ENCODE results near the gene TUBB3.
"Not testable (repeated sequence)": the region's sequence is repeated elsewhere in the genome, so short reads cannot be mapped to it uniquely, and the experiment has no call there.

Gene TUBB3

DNA sequence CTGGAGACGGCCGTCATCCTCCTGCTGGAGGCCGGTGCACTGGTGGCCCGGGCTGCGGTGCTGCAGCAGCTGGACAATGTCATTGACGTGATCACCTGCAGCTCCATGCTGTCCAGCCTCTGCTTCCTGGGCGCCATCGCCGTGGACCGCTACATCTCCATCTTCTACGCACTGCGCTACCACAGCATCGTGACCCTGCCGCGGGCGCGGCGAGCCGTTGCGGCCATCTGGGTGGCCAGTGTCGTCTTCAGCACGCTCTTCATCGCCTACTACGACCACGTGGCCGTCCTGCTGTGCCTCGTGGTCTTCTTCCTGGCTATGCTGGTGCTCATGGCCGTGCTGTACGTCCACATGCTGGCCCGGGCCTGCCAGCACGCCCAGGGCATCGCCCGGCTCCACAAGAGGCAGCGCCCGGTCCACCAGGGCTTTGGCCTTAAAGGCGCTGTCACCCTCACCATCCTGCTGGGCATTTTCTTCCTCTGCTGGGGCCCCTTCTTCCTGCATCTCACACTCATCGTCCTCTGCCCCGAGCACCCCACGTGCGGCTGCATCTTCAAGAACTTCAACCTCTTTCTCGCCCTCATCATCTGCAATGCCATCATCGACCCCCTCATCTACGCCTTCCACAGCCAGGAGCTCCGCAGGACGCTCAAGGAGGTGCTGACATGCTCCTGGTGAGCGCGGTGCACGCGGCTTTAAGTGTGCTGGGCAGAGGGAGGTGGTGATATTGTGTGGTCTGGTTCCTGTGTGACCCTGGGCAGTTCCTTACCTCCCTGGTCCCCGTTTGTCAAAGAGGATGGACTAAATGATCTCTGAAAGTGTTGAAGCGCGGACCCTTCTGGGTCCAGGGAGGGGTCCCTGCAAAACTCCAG, 3.4 kb upstream of the TUBB3 start:
- DNase-seq = no peak

DNA sequence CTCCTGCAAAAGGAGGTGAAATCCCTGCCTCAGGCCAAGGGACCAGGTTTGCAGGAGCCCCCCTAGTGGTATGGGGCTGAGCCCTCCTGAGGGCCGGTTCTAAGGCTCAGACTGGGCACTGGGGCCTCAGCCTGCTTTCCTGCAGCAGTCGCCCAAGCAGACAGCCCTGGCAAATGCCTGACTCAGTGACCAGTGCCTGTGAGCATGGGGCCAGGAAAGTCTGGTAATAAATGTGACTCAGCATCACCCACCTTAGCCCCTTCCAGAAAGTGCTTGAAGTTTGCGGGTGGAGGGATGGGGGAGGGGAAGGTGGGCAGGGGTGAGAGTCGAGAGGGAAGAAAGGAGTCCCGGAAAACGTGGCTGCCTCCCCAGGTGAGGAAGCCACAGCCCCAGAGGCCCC, 2.4 kb upstream of the TUBB3 start:
- DNase-seq = no peak

DNA sequence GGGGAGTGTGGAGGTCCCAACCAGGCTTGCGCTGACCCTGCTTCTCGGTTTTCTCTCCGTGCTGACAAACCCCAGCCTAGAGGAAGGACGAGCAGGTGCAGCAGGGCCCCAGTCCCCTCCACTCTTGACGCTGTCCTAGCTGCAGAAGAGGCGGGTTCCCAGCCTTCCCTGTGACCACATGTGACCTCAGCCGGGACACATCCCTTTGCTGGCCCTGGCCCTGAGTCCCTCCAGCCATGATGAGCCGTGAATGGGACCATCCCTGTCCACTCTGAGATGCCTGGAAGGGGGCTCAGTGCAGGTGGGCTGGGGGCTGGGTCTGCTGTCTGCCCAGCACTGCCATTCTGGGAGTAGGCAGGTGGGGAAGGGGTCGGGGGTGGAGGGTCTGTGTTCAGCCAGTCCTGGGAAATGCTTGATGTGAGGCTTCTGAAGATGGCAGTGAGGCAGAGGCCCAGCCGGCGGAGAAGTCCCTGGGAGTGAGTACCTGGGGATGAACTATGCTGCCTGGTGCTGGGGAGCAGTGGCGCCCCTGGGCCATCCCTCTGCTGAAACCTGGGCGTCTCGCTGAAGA, 1.9 kb upstream of the TUBB3 start:
- no peak for DNase-seq

DNA sequence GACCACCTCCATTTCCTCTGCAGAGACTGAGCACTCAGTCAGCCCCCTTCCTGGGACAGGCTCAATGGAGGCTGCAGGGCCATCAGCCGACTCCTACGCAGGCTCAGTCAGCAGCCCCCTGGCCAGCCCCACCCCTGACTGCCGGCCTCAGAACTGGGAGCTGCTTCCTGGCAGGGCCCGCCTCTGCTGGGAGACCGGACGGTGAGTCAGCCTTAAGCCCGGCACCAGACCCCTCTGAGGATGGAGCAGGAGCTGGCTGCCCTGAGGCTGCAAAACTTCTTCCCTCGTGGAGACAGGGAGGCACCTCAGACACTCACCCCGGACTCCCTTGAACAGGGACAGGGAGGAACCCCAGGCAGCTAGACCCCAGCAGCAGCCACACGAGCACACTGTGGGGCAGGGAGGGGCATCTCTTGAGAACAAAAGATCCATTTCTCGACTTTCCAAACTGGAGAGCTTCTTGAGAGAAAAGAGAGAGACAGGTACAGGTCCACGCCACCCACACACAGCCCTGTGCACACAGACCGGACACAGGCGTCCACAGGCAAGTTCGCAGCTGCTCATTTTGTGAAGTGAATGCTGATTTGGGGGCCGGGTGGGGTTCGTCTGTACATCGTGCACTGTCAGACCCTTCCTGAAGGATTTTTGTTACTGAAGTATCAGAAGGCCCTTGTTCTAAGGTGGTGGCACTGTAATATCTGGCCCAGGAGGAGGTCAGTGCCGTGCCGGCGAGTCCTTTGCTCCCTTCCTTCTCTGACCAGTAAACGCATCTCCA, 1.3 kb upstream of the TUBB3 start:
- no peak for DNase-seq

DNA sequence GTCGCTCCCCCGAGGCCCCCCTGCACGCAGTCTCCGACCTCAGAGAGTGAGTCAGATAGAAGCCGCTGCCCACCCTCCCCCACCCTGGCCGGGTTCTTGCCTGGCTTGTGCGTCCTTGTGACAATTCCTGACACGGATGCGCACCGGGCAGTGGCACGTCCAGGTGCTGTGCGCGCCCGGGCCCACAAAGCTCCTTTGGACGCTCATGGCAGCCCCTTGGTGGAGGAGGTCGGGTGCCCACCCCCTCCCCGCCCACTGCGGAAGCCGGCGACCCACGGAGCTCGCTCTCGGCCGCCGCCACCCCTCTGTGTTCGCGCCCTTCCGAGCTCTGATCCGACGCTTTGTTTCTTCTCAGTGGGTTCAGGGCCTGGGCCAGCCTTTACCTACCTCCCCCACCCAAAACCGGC, 662 bp upstream of the TUBB3 start:
- no peak for DNase-seq

DNA sequence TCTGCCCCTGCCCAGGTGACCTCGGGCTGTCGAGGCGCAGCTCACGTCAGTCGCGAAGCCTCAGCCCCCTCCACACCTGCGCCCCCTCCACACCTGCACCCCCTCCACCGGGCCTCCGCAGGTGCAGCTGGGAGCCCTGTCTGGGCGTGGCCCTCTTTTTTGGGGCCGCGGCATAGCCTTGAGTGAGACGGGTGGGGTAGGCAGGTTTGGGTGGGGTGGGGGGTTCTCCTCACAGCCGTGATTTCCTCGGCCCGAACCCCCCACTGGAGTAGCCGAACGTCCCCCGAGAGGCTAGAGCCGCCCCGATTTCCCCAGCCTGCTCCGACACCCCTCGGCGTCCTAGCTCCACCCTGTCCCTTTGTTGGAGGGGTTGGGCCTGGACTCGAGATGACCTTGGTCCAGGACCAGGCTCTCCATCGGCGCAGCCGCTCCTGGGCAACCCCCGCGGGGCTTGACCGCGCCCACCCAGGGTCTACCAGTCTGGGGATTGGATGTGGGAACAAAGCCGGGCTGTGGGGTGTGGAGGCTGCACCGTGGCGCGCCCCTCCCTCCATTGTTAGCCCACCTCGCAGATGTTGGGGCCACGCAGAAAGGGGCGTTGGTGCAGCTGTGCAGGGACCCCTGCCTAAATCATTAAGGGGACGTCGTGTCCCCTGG, 626 bp downstream of the TUBB3 start:
- DNase-seq = no peak

DNA sequence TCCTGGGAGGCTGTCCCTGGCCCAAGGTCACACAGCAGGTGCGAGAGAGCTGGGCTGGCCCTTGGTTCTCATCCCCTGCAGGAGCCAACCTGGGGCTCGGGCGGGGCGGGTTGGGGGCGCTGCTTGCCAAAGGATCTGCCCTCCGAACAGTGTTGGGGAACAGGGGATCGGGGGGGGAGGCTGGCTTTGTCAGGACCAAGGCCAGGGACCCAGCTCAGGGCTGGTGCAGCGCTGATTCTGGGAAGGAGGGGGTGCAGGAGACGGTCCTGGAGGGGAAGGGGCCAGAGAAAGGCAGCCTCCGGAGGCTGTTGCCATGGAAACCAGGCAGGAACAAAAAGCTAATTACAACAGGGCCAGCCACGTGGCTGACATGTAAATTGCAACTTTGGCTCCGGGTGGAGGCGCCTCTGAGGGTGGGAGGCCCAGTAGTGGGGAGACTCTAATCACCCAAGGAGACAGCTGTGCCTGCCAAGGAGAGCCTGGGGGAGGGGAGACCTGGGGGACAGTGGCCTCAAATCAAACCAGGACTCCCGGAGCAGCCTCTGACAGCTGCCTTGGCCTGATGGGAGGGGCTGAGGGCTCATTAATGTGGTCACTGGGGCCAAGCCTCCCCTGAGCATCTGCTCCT, 1.3 kb downstream of the TUBB3 start:
- no peak for DNase-seq

DNA sequence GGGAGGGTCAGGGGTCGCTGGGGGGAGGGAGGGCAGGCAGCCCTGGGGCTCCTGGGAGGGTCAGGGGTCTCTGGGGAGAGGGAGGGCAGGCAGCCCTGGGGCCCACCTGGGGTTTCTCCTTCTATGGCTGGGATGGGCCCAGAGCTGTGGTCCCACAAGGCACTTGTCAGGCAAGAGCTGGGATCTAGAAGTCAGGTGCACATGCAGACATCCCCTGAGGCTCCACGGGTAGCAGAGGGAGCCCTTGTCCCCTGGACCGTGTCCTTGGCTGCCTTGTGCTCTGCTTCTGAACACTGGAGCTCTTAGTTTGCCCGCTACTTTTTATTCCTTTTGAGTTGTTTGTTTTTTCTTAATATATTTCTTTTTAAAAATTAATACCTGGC, 1.8 kb downstream of the TUBB3 start:
- no peak for DNase-seq

DNA sequence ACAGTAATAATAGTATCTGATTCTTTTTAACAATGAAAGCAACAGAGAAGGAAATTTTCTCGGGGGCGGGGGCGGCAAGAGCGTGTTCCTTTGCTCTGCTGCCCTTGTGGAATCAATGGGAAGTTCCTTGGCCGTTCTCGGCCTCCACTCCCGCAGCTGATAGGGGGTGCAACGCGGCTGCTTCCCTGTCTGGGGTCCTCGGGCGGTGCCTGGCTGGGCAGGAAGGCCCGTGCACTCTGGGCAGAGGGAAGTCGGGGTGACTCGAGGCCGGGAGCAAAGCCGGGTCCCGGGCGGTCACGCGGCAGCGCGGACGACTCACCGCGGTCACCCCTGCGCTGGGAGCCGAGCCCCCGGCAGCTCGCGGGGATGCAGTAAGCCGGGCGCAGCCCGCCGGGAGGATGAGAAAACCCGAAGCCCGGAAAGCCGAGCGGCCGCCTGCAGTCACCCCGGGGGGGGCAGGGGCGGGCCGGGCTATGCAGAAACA, 2.5 kb downstream of the TUBB3 start:
- no peak for DNase-seq

DNA sequence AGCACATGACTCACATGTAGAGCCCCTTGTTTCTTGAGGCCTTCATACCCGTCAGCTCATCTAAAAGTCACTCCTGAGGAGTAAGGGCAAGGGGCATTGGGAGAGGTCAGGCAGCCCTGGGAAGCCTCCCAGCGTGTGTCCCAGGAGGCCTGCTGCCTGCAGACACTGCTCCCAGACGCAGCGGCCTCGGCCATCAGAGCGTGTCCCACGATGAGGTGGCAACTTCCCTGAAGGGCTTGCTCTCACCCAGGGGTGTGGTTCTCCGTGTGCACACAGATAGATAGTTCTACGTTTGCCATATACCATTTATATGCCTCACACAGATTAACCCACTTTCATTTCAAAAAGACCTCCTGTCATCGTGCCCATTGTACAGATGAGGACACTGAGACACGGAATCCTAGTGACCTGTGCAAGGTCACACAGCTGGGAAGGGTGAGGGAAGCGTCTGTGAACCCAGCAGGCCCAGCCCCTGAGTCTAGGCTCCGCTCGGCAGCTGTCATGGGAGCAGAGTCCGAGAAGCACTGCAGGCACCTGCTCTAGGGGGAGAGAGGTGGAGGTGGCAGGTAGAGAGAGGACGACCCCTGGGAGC, 8.3 kb downstream of the TUBB3 start:
- DNase-seq = no peak

DNA sequence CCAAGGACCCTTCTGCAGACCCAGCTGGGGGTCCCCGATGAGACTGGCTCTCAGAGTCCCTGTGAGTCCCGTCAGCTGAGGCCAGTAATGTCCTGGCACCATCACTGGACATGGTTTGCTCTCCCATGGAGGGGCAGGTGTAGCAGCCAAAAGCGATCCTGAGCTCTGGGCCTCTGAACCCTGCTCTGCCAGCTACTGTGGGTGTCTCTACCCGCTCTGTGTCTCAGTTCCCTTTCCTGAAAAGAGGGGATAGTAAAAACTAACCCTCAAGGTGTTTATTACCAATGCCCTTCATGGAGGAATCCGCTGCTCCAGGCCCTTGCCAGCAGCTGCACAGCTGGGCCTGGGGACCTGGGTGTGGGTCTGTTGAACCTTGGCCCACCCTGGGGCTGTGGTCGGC, 8.8 kb downstream of the TUBB3 start:
- no peak for DNase-seq

DNA sequence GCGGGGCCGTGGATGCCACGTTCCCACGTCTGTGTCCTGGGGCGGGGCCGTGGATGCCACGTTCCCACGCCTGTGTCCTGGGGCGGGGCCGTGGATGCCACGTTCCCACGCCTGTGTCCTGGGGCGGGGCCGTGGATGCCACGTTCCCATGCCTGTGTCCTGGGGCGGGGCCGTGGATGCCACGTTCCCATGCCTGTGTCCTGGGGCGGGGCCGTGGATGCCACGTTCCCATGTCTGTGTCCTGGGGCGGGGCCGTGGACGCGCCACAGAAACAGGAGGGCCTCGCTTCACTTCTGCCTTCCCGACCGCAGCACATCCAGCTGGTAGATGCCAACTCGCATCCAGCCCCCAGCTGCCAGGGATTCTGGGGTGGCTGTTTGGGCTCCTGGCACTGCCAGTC, 10.9 kb downstream of the TUBB3 start:
- not testable (repeated sequence) for DNase-seq

DNA sequence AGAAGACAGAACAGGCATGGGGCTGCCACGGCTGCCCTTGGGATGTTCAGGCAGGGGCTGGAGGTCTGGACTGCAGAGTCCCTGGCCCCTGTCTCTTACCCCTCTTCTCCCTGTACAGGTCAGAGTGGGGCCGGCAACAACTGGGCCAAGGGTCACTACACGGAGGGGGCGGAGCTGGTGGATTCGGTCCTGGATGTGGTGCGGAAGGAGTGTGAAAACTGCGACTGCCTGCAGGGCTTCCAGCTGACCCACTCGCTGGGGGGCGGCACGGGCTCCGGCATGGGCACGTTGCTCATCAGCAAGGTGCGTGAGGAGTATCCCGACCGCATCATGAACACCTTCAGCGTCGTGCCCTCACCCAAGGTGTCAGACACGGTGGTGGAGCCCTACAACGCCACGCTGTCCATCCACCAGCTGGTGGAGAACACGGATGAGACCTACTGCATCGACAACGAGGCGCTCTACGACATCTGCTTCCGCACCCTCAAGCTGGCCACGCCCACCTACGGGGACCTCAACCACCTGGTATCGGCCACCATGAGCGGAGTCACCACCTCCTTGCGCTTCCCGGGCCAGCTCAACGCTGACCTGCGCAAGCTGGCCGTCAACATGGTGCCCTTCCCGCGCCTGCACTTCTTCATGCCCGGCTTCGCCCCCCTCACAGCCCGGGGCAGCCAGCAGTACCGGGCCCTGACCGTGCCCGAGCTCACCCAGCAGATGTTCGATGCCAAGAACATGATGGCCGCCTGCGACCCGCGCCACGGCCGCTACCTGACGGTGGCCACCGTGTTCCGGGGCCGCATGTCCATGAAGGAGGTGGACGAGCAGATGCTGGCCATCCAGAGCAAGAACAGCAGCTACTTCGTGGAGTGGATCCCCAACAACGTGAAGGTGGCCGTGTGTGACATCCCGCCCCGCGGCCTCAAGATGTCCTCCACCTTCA, 11.7 kb downstream of the TUBB3 start:
- DNase-seq = no peak

DNA sequence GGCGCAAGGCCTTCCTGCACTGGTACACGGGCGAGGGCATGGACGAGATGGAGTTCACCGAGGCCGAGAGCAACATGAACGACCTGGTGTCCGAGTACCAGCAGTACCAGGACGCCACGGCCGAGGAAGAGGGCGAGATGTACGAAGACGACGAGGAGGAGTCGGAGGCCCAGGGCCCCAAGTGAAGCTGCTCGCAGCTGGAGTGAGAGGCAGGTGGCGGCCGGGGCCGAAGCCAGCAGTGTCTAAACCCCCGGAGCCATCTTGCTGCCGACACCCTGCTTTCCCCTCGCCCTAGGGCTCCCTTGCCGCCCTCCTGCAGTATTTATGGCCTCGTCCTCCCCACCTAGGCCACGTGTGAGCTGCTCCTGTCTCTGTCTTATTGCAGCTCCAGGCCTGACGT, 12.5 kb downstream of the TUBB3 start:
- DNase-seq = not testable (repeated sequence)

DNA sequence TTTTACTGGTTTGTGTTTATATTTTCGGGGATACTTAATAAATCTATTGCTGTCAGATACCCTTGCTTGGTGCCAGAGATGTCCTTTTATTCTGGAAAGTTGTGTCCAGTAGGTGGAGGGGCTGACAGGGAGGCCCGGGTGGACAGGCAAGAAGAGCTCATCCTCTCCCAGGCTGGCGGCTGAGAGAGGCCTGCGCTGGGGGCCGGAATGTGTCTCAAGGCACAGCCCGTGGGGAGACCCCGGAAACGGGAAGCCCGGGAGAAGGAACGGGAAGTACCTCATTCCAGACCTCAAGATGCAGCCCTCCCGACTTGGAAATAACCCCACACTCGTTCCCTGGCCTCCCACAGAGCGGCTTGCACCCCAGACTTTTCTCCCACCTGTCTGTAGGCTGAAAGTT, 12.9 kb downstream of the TUBB3 start:
- no peak for DNase-seq

DNA sequence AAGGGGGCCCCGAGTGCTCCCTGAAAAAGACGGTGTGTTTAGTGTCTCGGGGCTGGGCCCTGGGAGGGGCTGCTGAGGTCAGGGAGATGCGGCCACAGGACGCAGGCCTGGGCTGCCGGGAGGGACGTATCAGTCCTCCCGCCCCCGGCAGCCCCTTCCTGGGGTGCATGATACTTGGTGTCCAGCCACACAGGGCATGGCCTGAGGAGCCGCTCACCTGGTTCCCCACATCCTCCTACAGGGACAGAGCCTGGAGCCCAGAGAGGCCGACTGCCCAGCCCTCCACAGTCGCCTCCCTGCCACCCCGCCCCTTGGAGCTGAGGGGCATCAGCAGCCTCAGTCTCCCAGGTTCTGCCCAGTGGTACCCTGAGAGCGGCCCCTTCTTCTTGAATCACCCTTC, 13.4 kb downstream of the TUBB3 start:
- no peak for DNase-seq

DNA sequence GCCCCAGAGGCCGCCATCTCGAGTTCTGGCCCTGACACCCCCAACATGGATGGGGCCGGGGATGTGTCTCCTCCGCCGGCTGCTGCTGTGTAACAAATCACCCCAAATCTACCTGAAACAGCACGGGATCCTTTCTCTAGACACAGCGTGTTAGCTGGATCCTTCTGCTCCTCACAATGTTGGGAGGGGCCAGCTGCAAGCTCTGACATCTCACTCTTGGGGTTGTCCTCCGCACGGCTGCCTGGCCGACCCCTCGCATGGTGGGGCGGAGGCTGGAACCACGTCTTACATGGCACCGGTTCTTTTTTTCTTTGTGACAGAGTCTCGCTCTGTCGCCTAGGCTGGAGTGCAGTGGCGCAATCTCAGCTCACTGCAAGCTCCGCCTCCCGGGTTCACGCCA, 13.8 kb downstream of the TUBB3 start:
- no peak for DNase-seq

DNA sequence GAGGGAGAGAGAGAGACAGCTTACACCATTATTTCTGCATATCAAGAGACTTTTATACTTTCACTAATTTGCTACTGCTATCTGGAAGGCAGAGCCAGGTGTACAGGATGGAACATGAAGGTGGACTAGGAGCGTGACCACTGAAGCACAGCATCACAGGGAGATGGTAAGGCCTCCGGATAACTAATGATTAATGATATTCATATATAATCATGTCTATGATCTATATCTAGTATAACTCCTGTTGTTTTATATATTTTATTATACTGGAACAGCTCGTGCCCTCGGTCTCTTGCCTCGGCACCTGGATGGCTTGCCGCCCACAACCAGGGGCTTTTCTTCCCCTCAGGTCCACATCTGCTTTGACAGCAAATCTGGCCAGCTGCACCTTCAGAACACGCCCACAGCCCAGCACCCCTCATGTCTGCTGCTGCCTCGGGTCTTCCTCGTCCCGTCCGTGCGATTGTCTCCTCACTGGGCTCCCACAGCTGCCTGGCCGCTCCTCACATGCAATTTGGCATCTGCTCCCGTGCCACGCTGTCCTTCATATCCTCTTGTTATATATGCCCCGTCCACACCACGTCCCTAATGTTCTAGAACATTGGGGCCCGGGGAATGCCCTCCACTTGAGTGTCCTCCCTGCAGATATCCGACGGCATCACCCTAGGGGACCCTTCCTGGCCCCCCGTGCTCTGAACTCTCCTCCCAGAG, 15.2 kb downstream of the TUBB3 start:
- DNase-seq = no peak

DNA sequence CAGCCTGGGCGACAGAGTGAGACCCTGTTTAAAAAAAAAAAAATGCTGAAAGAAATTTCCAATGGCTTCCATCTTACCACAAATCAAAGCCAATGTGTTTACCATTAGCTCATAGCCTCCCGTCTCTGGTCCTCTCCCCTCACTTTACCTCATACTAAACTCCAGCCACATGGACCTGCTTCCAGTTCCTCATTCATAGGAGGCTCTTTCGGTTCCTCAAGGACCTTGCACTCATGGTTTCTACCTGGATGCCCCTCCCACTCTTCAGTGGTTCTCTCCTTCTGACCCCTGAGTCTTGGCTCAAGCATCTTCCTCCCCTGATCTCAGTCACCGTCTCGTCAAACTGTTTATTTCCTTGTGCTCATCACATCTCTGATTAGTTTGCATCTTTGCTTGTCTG, 21.6 kb downstream of the TUBB3 start:
- no peak for DNase-seq

DNA sequence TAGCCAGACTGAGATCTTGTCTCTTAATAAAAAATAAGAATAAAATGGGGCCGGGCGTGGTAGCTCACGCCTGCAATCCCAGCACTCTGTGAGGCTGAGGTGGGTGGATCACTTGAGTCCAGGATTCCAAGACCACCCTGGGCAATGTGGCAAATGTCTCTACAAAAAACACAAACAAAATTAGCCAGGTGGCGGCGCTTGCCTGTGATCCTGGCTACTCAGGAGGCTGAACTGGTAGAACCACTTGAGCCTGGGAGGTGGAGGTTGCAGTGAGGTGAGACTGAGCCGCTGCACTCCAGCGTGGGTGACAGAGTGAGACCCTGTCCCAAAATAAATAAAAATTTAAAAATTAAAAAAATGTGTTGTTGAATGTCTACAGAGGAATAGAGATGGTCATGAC, 22.5 kb downstream of the TUBB3 start:
- DNase-seq = no peak

DNA sequence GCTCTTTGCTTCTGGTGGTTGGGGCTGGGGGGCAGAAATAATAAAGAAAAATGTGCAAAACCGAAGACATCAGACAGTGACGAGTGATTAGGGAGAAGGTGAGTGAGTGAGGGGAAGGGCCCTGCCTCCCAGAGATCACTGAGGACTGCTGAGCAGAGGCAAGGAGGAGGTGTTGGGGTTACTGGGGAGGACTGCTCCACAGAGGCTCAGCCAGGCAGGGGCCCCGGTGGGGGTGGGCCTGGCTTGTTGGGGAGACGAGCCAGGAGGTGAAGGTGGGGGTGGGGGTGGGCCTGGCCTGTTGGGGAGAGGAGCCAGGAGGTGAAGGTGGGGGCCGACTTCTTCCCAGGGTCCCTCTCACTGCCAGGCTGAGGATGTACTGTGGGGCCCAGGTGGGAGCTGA, 23.4 kb downstream of the TUBB3 start:
- DNase-seq = no peak

Measured in NCI-H2029 treated with DMSO at 0.1 percent for 48 hours (cell line).